Cardiac fibroblast (primary cell): ENCODE measurements around the gene GPR17.
A peak's percentile ranks its signal among the peaks of the same experiment; 100 is the strongest.

ENCODE experiments used
- DNase-seq, 2 donors: peaks; one replicate each; pipeline versions ENCODE4 v3.0.0 to v3.0.0-alpha.2; 2010; ENCODE audit warnings: low read depth in 2 of 2
- H3K4me3 ChIP-seq, 2 donors: replicated peaks in 1 of 2; 1 replicate in 1 of 2; 2 replicates in 1 of 2; pipeline ENCODE4 v1.5.1; 2011; ENCODE audit warnings: low read depth in 2 of 2, low read length in 2 of 2, mild to moderate bottlenecking in 2 of 2, moderate library complexity in 1 of 2
- CTCF ChIP-seq: IDR thresholded peaks from one replicate; pipeline ENCODE4 v1.5.1; 2011; ENCODE audit warnings: low read depth, mild to moderate bottlenecking, low read length, inconsistent platforms

The GPR17 gene

GRCh38 chr2:127700527-127701192 lies 54.7 kb downstream of the GPR17 start:
- DNase-seq: no peak
- no peak for TF ChIP-seq CTCF

GRCh38 chr2:127701193-127701650 lies 55.3 kb downstream of the GPR17 start, which contains the start of gene SFT2D3:
SFT2D3 (plus strand) TSS chr2:127701497; CDS start chr2:127701529, 32 bp downstream.
- no peak for TF ChIP-seq CTCF
- peak within 1 kb of the TSS; percentile 53 to 65 for H3K4me3 ChIP-seq
- DNase-seq: peak; percentile 90 to 93

More at GRCh38 chr2:127700527-127701192, 54.7 kb downstream of the GPR17 start:
- peak overlapping the region; percentile 53 to 65 for H3K4me3 ChIP-seq

GRCh38 chr2:127701651-127702394 lies 55.9 kb downstream of the GPR17 start:
- DNase-seq: peak; percentile 71 to 75
- no peak for TF ChIP-seq CTCF
- peak overlapping the region; percentile 53 to 65 for H3K4me3 ChIP-seq
